Transverse colon (tissue), 3 donors: Measurements from ENCODE around the gene RHOH.

ENCODE experiments used
- EP300 ChIP-seq: sonication (generic); formaldehyde crosslinking; IDR thresholded peaks from one replicate; pipeline ENCODE4 v1.6.1; 2017; ENCODE audit warnings: antibody characterized with exemption, low read depth
- POLR2AphosphoS5 ChIP-seq, 3 donors: sonication (generic); formaldehyde crosslinking; IDR thresholded peaks; one replicate each; pipeline ENCODE4 v1.6.1; 2016; ENCODE audit warnings: antibody characterized with exemption in 3 of 3

DNA sequence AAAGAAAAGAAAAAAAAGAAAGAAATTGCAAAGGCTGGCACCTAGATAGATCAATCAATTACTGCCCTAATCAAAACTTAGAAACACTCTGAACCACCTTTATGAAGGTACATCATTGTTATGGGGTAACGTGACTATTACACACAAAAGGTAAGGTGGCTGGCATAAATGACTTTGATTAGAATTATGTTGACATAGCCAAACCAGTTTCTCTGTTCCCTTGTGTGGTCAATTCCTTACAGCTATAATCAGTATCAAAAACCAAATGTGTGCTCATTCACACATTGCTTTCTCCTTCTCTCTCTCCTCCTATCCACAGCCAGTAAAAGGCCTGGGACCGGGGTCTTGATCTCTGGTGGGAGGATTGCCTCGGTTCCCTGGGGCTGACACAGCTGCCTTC lies 48.7 kb downstream of the RHOH start:
- TF ChIP-seq EP300 = no peak
- TF ChIP-seq POLR2AphosphoS5 (IDR thresholded peaks at IDR 0.05) = no peak
